HUES48 (cell line): ENCODE data around the gene CNTN5.

Experiments
- H3K27ac ChIP-seq: one replicate; pipeline ENCODE4 v1.7.0; 2013; ENCODE audit warnings: low read depth, low read length, inconsistent platforms
- H3K27me3 ChIP-seq: 2 replicates; pipeline ENCODE4 v1.6.1; 2013; ENCODE audit warnings: mild to moderate bottlenecking, low read length; ENCODE audit not compliant: control insufficient read depth, insufficient read depth
- H3K36me3 ChIP-seq: 2 replicates; pipeline ENCODE4 v1.6.1; 2013; ENCODE audit warnings: low read length; ENCODE audit not compliant: control insufficient read depth, insufficient read depth
- H3K4me1 ChIP-seq: 2 replicates; pipeline ENCODE4 v1.6.1; 2013; ENCODE audit warnings: mild to moderate bottlenecking, low read length; ENCODE audit not compliant: control insufficient read depth, insufficient read depth
- H3K4me3 ChIP-seq: 2 replicates; pipeline ENCODE4 v1.5.1; 2013; ENCODE audit warnings: mild to moderate bottlenecking, low read depth, low read length
- H3K9ac ChIP-seq: 2 replicates; pipeline ENCODE4 v1.6.1; 2013; ENCODE audit warnings: mild to moderate bottlenecking, low read depth, low read length, moderate library complexity
- H3K9me3 ChIP-seq: 2 replicates; pipeline ENCODE4 v1.6.1; 2013; ENCODE audit warnings: low read length; ENCODE audit not compliant: control insufficient read depth, insufficient read depth

CNTN5 gene

DNA sequence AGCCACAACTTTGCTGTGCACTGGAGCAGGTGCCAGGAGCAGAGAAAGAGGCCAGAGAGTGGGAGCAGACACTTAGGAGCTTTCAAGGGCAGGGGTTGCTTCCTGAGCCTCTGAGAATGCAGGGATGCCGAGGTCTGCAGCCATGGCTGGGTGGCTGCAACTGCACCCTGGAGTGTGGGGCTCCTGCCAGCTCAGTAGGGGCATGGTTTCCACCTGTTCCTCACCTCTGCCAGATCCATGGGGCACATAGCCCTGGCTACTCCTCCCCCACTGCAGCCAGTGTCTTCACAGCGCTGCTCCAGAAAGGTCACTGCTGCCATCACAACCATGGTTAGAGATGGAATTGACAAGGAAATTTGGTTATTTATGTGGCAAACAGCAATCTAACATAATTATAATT, 404.8 kb downstream of the CNTN5 start:
- Histone ChIP-seq H3K36me3 (no peaks in the 10 kb centered on the region), H3K4me3 (no peak overlapping the region), H3K9me3 (peaks cover 9% of the 10 kb centered on the region), H3K27ac (no peak overlapping the region), H3K27me3 (no peaks in the 10 kb centered on the region; the same call in 1 of the 2 replicates), H3K9ac (no peak overlapping the region), H3K4me1 (peaks cover 61% of the 10 kb centered on the region)

DNA sequence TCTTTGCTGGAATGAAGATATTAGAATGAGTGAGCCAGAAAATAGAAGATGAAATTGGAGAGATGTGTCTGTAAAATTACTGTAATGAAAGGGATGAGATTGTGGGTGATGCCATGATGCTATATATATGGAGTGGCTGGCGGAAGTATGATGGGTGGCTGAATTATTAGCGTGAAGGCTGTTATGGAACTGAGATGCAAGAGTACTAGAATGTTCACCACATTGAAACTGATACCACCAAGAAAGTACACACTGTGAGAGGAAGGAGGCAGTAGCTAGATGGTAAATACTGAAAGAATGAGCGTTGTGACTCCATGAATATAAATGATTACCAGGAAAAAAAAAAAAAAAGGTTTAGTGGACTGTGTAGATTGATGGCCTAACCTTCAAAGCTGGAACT, 411.9 kb downstream of the CNTN5 start:
- Histone ChIP-seq H3K9me3 (no peaks in the 10 kb centered on the region), H3K4me3 (no peak overlapping the region), H3K36me3 (no peaks in the 10 kb centered on the region), H3K4me1 (peaks cover 32% of the 10 kb centered on the region), H3K9ac (no peak overlapping the region), H3K27ac (no peak overlapping the region), H3K27me3 (no peaks in the 10 kb centered on the region)

DNA sequence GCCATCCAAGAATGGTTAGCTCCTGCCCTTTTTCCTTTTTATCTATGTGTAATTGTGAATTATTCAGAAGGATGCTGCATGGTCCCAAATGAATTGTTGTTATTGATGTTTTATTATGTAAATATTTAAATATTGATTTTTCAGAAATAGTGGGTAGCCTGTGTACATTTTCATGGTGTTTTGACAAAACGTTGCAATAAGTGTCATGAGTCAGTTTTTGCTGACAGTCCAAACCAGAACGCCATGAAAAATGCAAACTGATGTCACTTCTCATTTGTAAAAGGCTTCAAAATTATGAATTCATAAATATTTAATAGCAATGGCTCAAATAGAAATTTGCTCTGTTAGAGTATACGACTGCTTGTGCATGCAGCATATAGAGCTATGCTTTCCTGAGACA, 422.5 kb downstream of the CNTN5 start:
- Histone ChIP-seq H3K9ac (no peak overlapping the region), H3K4me3 (no peak overlapping the region), H3K36me3 (no peaks in the 10 kb centered on the region), H3K27ac (no peak overlapping the region), H3K9me3 (no peaks in the 10 kb centered on the region), H3K27me3 (no peaks in the 10 kb centered on the region), H3K4me1 (no peaks in the 10 kb centered on the region)

DNA sequence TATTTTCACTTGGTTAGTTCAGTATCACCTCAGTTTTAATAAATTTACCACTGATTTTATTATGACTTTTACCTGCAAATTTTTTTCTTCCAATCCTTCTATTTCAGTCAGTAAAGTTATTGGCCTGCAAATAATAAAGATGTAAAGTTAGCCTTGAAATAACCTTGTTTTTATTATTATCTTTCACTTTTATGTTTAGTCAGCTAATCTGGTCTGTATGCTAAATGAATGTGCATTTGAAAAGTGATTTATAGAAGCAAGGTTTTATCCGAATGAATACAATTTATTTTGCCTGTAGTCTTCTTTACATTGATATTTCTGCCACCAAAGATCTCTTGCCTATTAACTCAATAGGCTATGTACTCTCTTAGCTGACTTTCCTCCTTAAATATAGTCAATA, 425.7 kb downstream of the CNTN5 start:
- no peaks in the 10 kb centered on the region for H3K4me1 ChIP-seq
- no peak overlapping the region for H3K9ac ChIP-seq
- no peak overlapping the region for H3K4me3 ChIP-seq
- no peak overlapping the region for H3K27ac ChIP-seq
- no peaks in the 10 kb centered on the region for H3K36me3 ChIP-seq
- no peaks in the 10 kb centered on the region for H3K27me3 ChIP-seq
- H3K9me3 ChIP-seq, result no peaks in the 10 kb centered on the region

DNA sequence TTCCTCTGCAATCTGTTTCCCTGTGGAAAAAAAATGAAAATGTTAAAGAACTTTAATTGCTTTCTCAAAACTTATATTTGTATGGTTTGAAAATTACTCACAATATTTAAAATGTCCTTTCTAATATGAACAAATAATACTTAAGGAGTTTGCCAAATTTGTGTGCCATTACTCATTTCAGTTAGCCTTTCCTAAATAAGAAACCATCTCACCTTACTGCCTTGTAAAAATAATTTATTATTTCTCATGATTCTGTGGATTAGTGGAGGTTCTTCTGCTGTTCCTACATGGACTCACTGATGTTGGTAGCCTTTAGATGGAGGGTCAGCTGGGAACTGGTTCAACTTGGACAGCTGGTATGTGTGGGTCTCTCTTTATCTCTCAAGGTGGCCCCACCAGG, 428.6 kb downstream of the CNTN5 start:
- Histone ChIP-seq H3K9me3 (no peaks in the 10 kb centered on the region), H3K36me3 (no peaks in the 10 kb centered on the region), H3K27me3 (no peaks in the 10 kb centered on the region), H3K9ac (no peak overlapping the region), H3K27ac (no peak overlapping the region), H3K4me1 (no peaks in the 10 kb centered on the region), H3K4me3 (no peak overlapping the region)

DNA sequence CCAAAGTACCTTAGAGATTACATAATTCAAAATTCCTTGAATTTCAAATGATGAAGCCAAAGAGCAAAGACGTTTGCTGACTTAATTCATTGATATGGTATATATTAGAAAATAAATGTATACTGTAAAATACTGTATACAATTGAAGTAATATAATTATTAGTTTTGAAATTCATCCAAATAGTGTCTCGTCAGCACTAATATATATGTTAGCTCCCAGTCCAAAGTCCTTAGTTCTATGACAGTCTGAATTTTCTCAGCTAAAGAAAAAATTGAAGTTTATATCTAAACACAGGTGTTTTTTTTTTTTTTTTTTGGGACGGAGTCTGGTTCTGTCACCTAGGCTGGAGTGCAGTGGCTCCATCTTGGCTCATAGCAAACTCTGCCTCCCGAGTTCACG, 431.3 kb downstream of the CNTN5 start:
- H3K27ac ChIP-seq, result no peak overlapping the region
- H3K27me3 ChIP-seq, result no peaks in the 10 kb centered on the region
- no peaks in the 10 kb centered on the region for H3K4me1 ChIP-seq
- no peak overlapping the region for H3K9ac ChIP-seq
- H3K4me3 ChIP-seq, result no peak overlapping the region
- H3K9me3 ChIP-seq, result no peaks in the 10 kb centered on the region
- no peaks in the 10 kb centered on the region for H3K36me3 ChIP-seq

DNA sequence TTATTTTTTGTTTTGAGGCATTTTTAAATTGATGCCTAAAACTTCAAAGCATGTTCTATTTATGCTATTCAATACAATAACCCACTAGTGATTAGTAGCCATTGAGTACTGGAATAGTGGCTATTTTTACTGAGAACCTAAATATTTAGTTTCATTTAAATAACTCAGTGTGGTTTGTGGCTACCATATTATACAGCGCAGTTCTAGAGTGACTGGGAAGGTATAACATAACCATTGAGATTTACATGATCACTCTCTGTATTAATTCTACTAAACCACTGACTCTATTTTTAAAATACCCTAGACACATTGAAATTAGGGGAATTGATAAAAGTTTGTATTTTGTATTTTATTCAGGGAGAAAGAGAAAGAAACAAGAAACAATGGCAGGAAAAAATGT, 441.2 kb downstream of the CNTN5 start:
- Histone ChIP-seq H3K27me3 (no peaks in the 10 kb centered on the region), H3K4me1 (no peaks in the 10 kb centered on the region), H3K9me3 (no peaks in the 10 kb centered on the region), H3K27ac (no peak overlapping the region), H3K36me3 (no peaks in the 10 kb centered on the region), H3K9ac (no peak overlapping the region), H3K4me3 (no peak overlapping the region)

DNA sequence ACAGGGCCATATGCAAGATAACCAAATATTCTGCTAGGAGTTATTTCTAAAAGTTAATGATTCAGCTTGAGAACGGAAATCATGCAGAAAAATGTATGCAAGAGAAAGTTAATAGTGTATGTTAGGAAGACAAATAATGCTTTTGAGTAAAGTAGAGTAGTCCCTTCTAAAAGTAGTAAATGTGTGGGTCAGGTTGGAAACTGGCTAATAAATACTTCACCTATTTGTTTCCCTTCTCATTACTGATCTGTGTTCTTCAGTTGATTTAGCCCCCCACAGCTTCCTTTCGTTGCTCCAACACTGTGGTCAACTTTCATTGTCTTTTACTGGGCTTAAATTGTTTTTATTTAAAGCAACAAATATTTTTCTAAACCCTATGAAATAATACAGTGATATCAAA, 444.2 kb downstream of the CNTN5 start:
- Histone ChIP-seq H3K27me3 (no peaks in the 10 kb centered on the region), H3K4me3 (no peak overlapping the region), H3K9ac (no peak overlapping the region), H3K27ac (no peak overlapping the region), H3K4me1 (no peaks in the 10 kb centered on the region), H3K9me3 (no peaks in the 10 kb centered on the region), H3K36me3 (no peaks in the 10 kb centered on the region)

DNA sequence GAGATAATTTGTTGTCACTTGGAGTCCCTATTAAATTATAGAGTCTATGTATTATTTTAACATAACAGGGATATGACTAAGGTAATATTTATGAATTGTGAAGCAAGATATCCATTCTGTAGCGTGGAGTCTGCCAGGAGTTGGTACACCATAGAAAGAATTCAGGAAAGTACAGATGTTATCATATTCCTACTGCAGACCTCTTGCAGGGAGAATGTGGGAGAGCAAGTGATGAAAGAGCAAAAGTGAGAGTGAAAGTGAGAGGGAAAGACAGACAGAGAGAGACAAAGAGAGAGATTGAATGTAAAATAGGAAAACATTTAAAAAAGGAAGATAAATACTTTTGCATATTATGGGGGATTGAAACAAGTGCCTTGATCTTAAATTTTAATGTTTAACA, 468.8 kb downstream of the CNTN5 start:
- H3K9me3 ChIP-seq, result no peaks in the 10 kb centered on the region
- H3K9ac ChIP-seq, result no peak overlapping the region
- H3K4me1 ChIP-seq, result no peaks in the 10 kb centered on the region
- no peak overlapping the region for H3K4me3 ChIP-seq
- H3K27ac ChIP-seq, result no peak overlapping the region
- H3K36me3 ChIP-seq, result no peaks in the 10 kb centered on the region
- H3K27me3 ChIP-seq, result no peaks in the 10 kb centered on the region

DNA sequence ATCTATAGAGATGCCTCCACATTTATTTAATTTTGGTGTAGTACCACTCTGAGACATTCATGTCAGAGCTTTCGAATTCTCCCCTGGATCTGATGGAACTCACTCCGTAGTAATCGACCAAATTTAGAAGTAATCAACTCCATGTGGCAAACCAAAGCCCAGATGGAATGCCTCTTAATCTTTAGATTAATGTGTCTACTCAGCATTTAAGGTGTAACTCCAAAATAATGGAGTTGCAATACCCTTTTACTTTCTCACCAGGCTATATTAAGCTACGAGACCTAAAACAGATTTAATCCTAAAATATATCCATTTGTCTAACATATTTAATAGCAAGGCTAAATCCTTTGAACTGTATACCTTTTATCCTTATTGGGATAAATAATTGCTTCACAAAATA, 473.3 kb downstream of the CNTN5 start:
- H3K9me3 ChIP-seq, result no peaks in the 10 kb centered on the region
- no peaks in the 10 kb centered on the region for H3K36me3 ChIP-seq
- no peaks in the 10 kb centered on the region for H3K27me3 ChIP-seq
- H3K4me1 ChIP-seq, result no peaks in the 10 kb centered on the region
- H3K4me3 ChIP-seq, result no peak overlapping the region
- H3K9ac ChIP-seq, result no peak overlapping the region
- H3K27ac ChIP-seq, result no peak overlapping the region

DNA sequence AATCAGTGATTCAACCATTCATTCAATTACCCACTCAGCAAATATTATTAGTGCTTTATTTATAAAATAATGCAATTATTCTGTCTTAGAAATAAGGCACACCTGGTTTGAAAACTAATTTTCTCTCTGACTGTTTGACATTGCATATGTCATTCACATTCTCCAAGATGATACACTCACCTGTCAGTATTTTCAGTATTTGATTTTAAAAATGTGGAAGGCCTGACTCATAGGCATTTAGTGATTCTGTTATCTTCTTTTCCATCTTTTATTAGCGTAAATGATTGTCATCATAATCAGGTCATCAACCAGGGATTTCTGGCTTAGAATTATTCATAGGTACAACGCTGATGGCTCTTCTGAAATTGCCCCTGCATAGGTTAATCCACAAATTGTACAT, 480.9 kb downstream of the CNTN5 start:
- H3K36me3 ChIP-seq, result no peaks in the 10 kb centered on the region
- peaks cover 8% of the 10 kb centered on the region; the same call in 1 of the 2 replicates for H3K4me1 ChIP-seq
- no peak overlapping the region for H3K9ac ChIP-seq
- no peaks in the 10 kb centered on the region for H3K9me3 ChIP-seq
- H3K27ac ChIP-seq, result no peak overlapping the region
- no peaks in the 10 kb centered on the region for H3K27me3 ChIP-seq
- no peak overlapping the region for H3K4me3 ChIP-seq

DNA sequence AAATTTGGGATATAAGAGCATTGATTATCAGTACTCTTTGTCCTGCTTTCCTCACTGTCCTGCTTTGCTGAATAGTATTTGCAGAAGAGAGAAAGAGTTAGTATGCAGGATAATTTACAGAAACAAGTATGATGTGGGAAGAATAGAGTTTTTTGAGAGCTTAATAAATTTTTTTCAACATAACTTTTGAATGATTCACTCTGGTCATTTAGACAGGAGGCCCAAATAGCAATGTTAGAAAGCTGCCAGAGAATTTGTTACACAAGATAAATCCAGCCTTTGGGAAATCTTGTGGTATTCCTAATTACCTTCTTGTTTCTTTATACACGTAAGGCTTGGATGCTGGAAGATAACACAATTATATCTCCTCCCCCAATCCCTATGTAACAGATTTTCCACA, 484.6 kb downstream of the CNTN5 start:
- Histone ChIP-seq H3K27me3 (no peaks in the 10 kb centered on the region), H3K4me3 (no peak overlapping the region), H3K9ac (no peak overlapping the region), H3K9me3 (no peaks in the 10 kb centered on the region), H3K4me1 (peaks cover 8% of the 10 kb centered on the region; the same call in 1 of the 2 replicates), H3K27ac (no peak overlapping the region), H3K36me3 (no peaks in the 10 kb centered on the region)
